NK-92 (cell line): ENCODE results near the gene COLEC12.

Experiments used
- DNase-seq: peaks from one replicate; lab custom pipeline; 2025; ENCODE audit not compliant: unreplicated experiment; lab: John Stamatoyannopoulos, UW

The COLEC12 gene

GRCh38 chr18:446941-447560, 53.5 kb downstream of the COLEC12 start:
- no peak for DNase-seq

GRCh38 chr18:445055-445454, 55.4 kb downstream of the COLEC12 start:
- no peak for DNase-seq

- DNase-seq, result no peak
Measured at GRCh38 chr18:438571-438970, 61.9 kb downstream of the COLEC12 start.

GRCh38 chr18:435940-436339, 64.6 kb downstream of the COLEC12 start:
- DNase-seq, result no peak

- no peak for DNase-seq
Measured at GRCh38 chr18:434410-434809, 66.1 kb downstream of the COLEC12 start.

- no peak for DNase-seq
Measured at GRCh38 chr18:433960-434359, 66.5 kb downstream of the COLEC12 start.

- DNase-seq, result no peak
Measured at GRCh38 chr18:433298-433697, 67.2 kb downstream of the COLEC12 start.

- no peak for DNase-seq
Measured at GRCh38 chr18:432791-433190, 67.7 kb downstream of the COLEC12 start.

- DNase-seq, result no peak
Measured at GRCh38 chr18:429030-429429, 71.5 kb downstream of the COLEC12 start.

GRCh38 chr18:427005-427404, 73.5 kb downstream of the COLEC12 start:
- DNase-seq, result no peak

GRCh38 chr18:425106-425745, 75.3 kb downstream of the COLEC12 start:
- no peak for DNase-seq

GRCh38 chr18:424668-425067, 75.8 kb downstream of the COLEC12 start:
- DNase-seq, result no peak

GRCh38 chr18:424071-424661, 76.3 kb downstream of the COLEC12 start:
- no peak for DNase-seq

GRCh38 chr18:422966-423365, 77.5 kb downstream of the COLEC12 start:
- DNase-seq, result no peak

GRCh38 chr18:421247-422155, 79.0 kb downstream of the COLEC12 start:
- DNase-seq, result no peak

- no peak for DNase-seq
Measured at GRCh38 chr18:420661-421246, 79.7 kb downstream of the COLEC12 start.

- DNase-seq, result no peak
Measured at GRCh38 chr18:419541-420175, 80.8 kb downstream of the COLEC12 start.

GRCh38 chr18:417495-417894, 83.0 kb downstream of the COLEC12 start:
- DNase-seq, result no peak

GRCh38 chr18:416930-417329, 83.6 kb downstream of the COLEC12 start:
- no peak for DNase-seq
